Small intestine (tissue), 7 donors: ENCODE results near the gene IMPG2. TPM values are rescaled to one million over a fixed set of nuclear protein-coding genes. Genes with fewer than 3 reads are reported as not detected.

Source experiments
- DNase-seq, 2 donors: peaks; one replicate each; pipeline versions ENCODE4 v3.0.0 to v3.0.0-alpha.2; 2013
- FAIRE-seq: peaks from 2 replicates; lab custom pipeline; 2012; peaks lifted over from hg19 to GRCh38; lab: Jason Lieb, UNC
- H3K27ac ChIP-seq, 3 donors: one replicate each; pipeline ENCODE4 v1.5.1; 2013; ENCODE audit warnings: low read length in 2 of 3, mild to moderate bottlenecking in 2 of 3, control low read depth in 1 of 3, inconsistent platforms in 1 of 3, low read depth in 1 of 3, moderate library complexity in 1 of 3
- H3K27me3 ChIP-seq, 3 donors: one replicate each; pipeline ENCODE4 v1.6.1; 2013; ENCODE audit warnings: low read length in 3 of 3, inconsistent platforms in 1 of 3; ENCODE audit not compliant: control insufficient read depth in 3 of 3, insufficient read depth in 3 of 3
- H3K36me3 ChIP-seq, 3 donors: one replicate each; pipeline ENCODE4 v1.6.1; 2013; ENCODE audit warnings: low read length in 3 of 3, inconsistent platforms in 1 of 3, low read depth in 1 of 3, mild to moderate bottlenecking in 1 of 3, moderate library complexity in 1 of 3; ENCODE audit not compliant: control insufficient read depth in 3 of 3, insufficient read depth in 2 of 3
- H3K4me1 ChIP-seq, 3 donors: one replicate each; pipeline ENCODE4 v1.6.1; 2013; ENCODE audit warnings: low read length in 2 of 3, inconsistent platforms in 1 of 3, low read depth in 1 of 3, mild to moderate bottlenecking in 1 of 3, moderate library complexity in 1 of 3; ENCODE audit not compliant: control insufficient read depth in 3 of 3, insufficient read depth in 2 of 3
- H3K4me3 ChIP-seq, 3 donors: one replicate each; pipeline ENCODE4 v1.5.1; 2013; ENCODE audit warnings: low read length in 3 of 3, control low read depth in 1 of 3, inconsistent platforms in 1 of 3, low read depth in 1 of 3, mild to moderate bottlenecking in 1 of 3, moderate library complexity in 1 of 3
- H3K9me3 ChIP-seq, 2 donors: one replicate each; pipeline ENCODE4 v1.6.1; 2013; ENCODE audit warnings: low read depth in 1 of 2, low read length in 1 of 2; ENCODE audit not compliant: control insufficient read depth in 2 of 2, insufficient read depth in 1 of 2
- WGBS, 3 donors: extraction: QIAGEN DNeasy Blood & Tissue Kit; methylation state at CpG; one replicate each; pipeline ENCODE4 v1.1.7; 2013; 5-methylcytosine and 5-hydroxymethylcytosine counted together
- polyA plus RNA-seq, 4 donors: library from polyadenylated mRNA; stranded (reverse) in 3 of 4; unstranded in 1 of 4; fragments of 200-250 nt in 3 of 4; fragments of 120-200 nt in 1 of 4; gene quantifications; one replicate each; pipeline versions ENCODE4 v1.2.1 to v1.2.3, GENCODE V29; 2013
- donor health status: healthy with polysubstance abuse.
- donor health status: control.
- donor health status: control.
- donor health status: Bipolar disorder and iron deficiency.
- donor health status: healthy.

IMPG2 gene
- polyA plus RNA-seq, 4 donors, result 0.04 to 0.66 TPM; not detected in 2

- H3K27ac ChIP-seq, result no peak overlapping the region
- H3K4me1 ChIP-seq, result no peaks in the 10 kb centered on the region
- H3K27me3 ChIP-seq, result no peaks in the 10 kb centered on the region
- no peak for FAIRE-seq
- H3K9me3 ChIP-seq, result no peaks in the 10 kb centered on the region
- no peak overlapping the region for H3K4me3 ChIP-seq
- WGBS, 3 donors, result 45 to 70% (median 66%) methylated on average over 1 of the region's 1 CpG
- DNase-seq, result no peak
- H3K36me3 ChIP-seq, result no peaks in the 10 kb centered on the region
These were observed 35.6 kb downstream of the IMPG2 start for GRCh38 chr3:101284757-101285156.

- FAIRE-seq, result no peak
- Histone ChIP-seq H3K4me3 (no peak overlapping the region), H3K27me3 (no peaks in the 10 kb centered on the region), H3K27ac (no peak overlapping the region), H3K9me3 (no peaks in the 10 kb centered on the region), H3K4me1 (no peaks in the 10 kb centered on the region), H3K36me3 (no peaks in the 10 kb centered on the region)
- peak in 1 of 2 donors; percentile 4 for DNase-seq
- 80 to 89% (median 87%) methylated on average over 3 of the region's 3 CpGs for WGBS, 3 donors
These were observed 38.8 kb downstream of the IMPG2 start for GRCh38 chr3:101281521-101282030.

DNA sequence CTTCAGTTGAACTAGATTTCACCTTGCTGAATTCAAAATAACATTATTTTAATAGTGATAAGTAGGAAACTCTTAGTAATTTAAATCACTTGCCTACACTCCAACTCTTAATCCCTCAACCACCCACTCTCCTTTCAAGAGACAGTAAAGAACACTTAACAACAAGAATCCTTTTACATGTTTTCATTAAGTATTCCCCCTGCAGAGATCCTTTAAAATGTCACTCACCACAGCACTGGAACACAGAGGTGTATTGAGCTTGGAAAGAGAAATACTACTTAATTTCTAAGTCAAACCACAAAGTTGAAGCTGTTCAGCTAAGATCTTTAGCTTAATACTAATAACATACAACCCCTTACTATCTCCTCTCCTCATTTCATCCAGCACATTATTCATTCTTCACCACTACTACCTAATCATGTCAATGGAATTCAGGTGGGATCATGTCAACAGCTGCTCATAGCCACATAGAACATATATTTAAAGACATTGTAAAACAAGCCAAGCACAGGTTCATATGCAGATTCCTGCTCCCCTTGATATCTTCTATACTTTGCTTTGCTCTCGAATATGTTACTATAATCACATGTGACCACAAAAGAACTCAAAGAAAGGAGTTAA, 40.5 kb downstream of the IMPG2 start:
- H3K27me3 ChIP-seq, result no peaks in the 10 kb centered on the region
- WGBS, 3 donors, result 85 to 91% (median 88%) methylated on average over 1 of the region's 1 CpG
- FAIRE-seq (no peak), DNase-seq (no peak)
- H3K36me3 ChIP-seq, result no peaks in the 10 kb centered on the region
- H3K4me3 ChIP-seq, result no peak overlapping the region
- H3K9me3 ChIP-seq, result no peaks in the 10 kb centered on the region
- no peak overlapping the region for H3K27ac ChIP-seq
- no peaks in the 10 kb centered on the region for H3K4me1 ChIP-seq

DNA sequence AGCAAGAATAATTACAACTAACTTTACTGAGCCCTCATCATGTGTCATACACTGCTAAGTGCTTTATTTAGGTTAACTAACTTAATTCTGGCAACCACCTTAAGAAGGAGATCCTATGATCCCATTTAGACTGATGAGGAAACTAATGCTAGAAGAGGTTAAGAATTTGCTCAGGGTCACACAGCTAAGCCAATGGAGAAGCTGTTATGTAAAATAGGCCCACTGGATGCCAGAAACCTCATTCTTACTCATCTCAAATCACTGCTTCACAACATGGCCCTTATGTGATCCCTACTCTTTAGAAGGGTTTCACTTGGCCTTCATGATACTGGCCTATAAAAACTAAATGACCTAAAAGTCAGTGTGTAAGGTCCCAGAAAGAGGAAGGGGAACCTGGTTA, 41.2 kb downstream of the IMPG2 start:
- no peak for DNase-seq
- Histone ChIP-seq H3K4me3 (no peak overlapping the region), H3K36me3 (no peaks in the 10 kb centered on the region), H3K9me3 (no peaks in the 10 kb centered on the region), H3K27me3 (no peaks in the 10 kb centered on the region), H3K27ac (no peak overlapping the region), H3K4me1 (no peaks in the 10 kb centered on the region)
- FAIRE-seq, result no peak

DNA sequence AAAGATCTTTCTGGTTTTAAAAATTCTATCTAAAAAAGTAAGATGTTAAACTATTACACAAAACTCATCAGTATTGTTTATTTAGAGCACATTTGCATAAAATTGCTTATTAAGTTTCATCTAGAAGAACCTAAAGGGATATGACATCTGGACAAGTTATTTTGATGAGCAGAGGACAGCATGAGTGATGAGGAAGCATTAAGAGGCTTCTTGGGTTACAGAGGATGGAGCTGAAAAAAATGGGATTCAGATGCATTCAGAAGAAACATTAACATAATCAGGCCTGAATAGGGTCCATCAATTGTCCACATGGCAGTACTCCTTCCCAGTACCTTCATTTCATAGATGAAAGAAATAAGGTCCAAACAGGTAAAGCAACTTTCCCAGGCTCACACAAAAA, 41.6 kb downstream of the IMPG2 start:
- Histone ChIP-seq H3K9me3 (no peaks in the 10 kb centered on the region), H3K27ac (no peak overlapping the region), H3K4me3 (no peak overlapping the region), H3K36me3 (no peaks in the 10 kb centered on the region), H3K4me1 (no peaks in the 10 kb centered on the region), H3K27me3 (no peaks in the 10 kb centered on the region)
- FAIRE-seq (no peak), DNase-seq (no peak)

DNA sequence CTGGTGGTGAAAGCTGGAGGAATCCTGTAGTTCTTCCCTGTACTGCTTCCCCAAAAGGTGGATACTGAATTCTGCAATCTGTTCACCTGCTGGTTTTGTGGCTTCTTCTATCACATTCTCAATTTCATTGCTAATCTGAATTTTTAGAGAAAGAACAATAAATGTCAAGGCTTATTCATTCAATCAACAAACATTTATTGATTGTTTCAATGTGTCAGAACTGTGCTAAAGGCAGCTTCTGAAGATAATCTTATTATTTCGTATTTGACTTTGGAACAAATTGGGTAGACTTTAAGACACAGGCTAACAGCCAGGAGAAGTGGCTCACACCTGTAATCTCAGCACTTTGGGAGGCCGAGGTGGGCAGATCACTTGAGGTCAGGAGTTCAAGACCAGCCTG, 46.8 kb downstream of the IMPG2 start:
- no peaks in the 10 kb centered on the region for H3K27me3 ChIP-seq
- H3K4me3 ChIP-seq, result no peak overlapping the region
- FAIRE-seq (no peak), DNase-seq (no peak)
- H3K9me3 ChIP-seq, result no peaks in the 10 kb centered on the region
- no peaks in the 10 kb centered on the region for H3K36me3 ChIP-seq
- 81 to 89% (median 88%) methylated on average over 2 of the region's 2 CpGs for WGBS, 3 donors
- H3K27ac ChIP-seq, result no peak overlapping the region
- H3K4me1 ChIP-seq, result no peaks in the 10 kb centered on the region

DNA sequence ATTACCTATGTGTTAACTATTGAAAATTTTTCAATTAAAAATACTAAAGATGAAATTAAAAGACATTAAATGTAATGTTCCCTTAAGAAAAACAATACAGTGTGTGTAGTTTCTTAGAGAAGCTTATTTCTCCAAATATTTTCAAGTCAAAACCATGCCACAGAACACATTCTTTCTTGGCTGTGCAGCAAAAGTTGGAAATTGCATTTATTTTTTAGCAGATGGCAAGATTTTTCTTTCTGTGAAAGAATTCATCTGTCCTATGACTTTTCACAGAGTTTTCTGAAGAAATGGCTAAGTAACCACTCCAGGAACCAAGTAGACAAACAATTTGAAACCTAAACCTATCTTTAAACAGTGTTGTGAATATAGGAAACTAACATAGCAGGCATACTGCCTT, 47.2 kb downstream of the IMPG2 start:
- Histone ChIP-seq H3K4me1 (no peaks in the 10 kb centered on the region), H3K36me3 (no peaks in the 10 kb centered on the region), H3K27me3 (no peaks in the 10 kb centered on the region), H3K9me3 (no peaks in the 10 kb centered on the region), H3K27ac (no peak overlapping the region), H3K4me3 (no peak overlapping the region)
- DNase-seq, result no peak
- no peak for FAIRE-seq

DNA sequence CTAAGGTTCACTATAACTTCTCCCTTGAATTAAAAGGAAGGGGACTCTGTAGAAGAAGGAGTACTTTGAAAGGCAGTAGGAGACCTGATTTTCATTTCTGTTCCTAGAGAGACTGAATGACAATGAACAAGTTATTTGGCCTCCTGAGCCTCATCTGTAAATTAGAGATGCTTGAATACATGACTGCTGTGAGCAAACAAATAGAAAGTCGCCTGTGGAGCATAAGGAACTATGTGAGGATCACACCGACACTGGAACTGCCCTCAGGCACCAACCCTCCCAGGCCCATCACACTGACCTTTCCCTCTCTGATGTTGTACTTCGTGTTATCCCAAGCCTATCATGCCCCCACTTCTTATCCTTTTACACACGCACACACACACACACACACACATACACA, 48.6 kb downstream of the IMPG2 start:
- Histone ChIP-seq H3K27ac (no peak overlapping the region), H3K9me3 (no peaks in the 10 kb centered on the region), H3K36me3 (no peaks in the 10 kb centered on the region), H3K4me3 (no peak overlapping the region), H3K27me3 (no peaks in the 10 kb centered on the region), H3K4me1 (no peaks in the 10 kb centered on the region)
- FAIRE-seq (no peak), DNase-seq (no peak)
- 74 to 79% (median 76%) methylated on average over 4 of the region's 4 CpGs for WGBS, 3 donors

DNA sequence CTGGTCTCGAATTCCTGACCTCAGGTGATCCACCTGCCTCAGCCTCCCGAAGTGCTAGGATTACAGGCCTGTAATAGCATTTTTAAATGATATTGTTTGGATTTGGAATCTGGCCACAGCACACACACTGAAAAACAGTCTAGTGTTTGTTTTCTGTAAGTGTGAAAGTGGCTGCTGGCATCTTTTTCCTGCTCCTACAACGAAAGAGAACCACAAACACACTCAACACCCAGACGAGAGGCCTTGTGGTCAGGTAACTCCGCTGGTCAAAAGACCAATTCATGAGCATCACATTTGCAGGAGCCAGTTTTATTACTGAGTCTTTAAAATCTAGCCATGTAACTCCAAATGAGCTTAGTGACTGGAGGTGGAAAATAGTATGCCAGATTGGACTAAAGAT, 50.2 kb downstream of the IMPG2 start:
- 89 to 90% (median 89%) methylated on average over 5 of the region's 5 CpGs for WGBS, 3 donors
- no peaks in the 10 kb centered on the region for H3K9me3 ChIP-seq
- H3K4me1 ChIP-seq, result no peaks in the 10 kb centered on the region
- DNase-seq (no peak), FAIRE-seq (no peak)
- H3K27me3 ChIP-seq, result no peaks in the 10 kb centered on the region
- H3K27ac ChIP-seq, result no peak overlapping the region
- H3K4me3 ChIP-seq, result no peak overlapping the region
- no peaks in the 10 kb centered on the region for H3K36me3 ChIP-seq
